T-helper 22 cell (primary cell): Measurements from ENCODE around the gene PLD5.
"Not testable (repeated sequence)": the region's sequence is repeated elsewhere in the genome, so short reads cannot be mapped to it uniquely, and the experiment has no call there.

Experiments used
- DNase-seq: peaks from one replicate; pipeline ENCODE4 v3.0.0-alpha.2; 2020; ENCODE audit warnings: low read depth

Gene PLD5

GRCh38 chr1:242209063-242209462 is 315.4 kb downstream of the PLD5 start:
- no peak for DNase-seq

- DNase-seq, result no peak
Observed at GRCh38 chr1:242208021-242208420, 316.5 kb downstream of the PLD5 start.

- no peak for DNase-seq
Observed at GRCh38 chr1:242206994-242207393, 317.5 kb downstream of the PLD5 start.

- DNase-seq, result no peak
Observed at GRCh38 chr1:242205622-242206489, 318.6 kb downstream of the PLD5 start.

GRCh38 chr1:242203262-242203661 is 321.2 kb downstream of the PLD5 start:
- DNase-seq, result no peak

- DNase-seq, result no peak
Observed at GRCh38 chr1:242201090-242201489, 323.4 kb downstream of the PLD5 start.

GRCh38 chr1:242199776-242200458 is 324.6 kb downstream of the PLD5 start:
- DNase-seq, result no peak

GRCh38 chr1:242197907-242198820 is 326.3 kb downstream of the PLD5 start:
- no peak for DNase-seq

GRCh38 chr1:242196914-242197313 is 327.6 kb downstream of the PLD5 start:
- no peak for DNase-seq

- DNase-seq, result no peak
Observed at GRCh38 chr1:242196101-242196500, 328.4 kb downstream of the PLD5 start.

- DNase-seq, result no peak
Observed at GRCh38 chr1:242189591-242189990, 334.9 kb downstream of the PLD5 start.

- no peak for DNase-seq
Observed at GRCh38 chr1:242187816-242188215, 336.7 kb downstream of the PLD5 start.

- no peak for DNase-seq
Observed at GRCh38 chr1:242187171-242187570, 337.3 kb downstream of the PLD5 start.

- no peak for DNase-seq
Observed at GRCh38 chr1:242185731-242186130, 338.8 kb downstream of the PLD5 start.

- no peak for DNase-seq
Observed at GRCh38 chr1:242184955-242185354, 339.5 kb downstream of the PLD5 start.

GRCh38 chr1:242179767-242180166 is 344.7 kb downstream of the PLD5 start:
- DNase-seq, result not testable (repeated sequence)

GRCh38 chr1:242178924-242179708 is 345.4 kb downstream of the PLD5 start:
- DNase-seq, result no peak

GRCh38 chr1:242178436-242178835 is 346.1 kb downstream of the PLD5 start:
- no peak for DNase-seq

GRCh38 chr1:242162140-242162539 is 362.4 kb downstream of the PLD5 start:
- DNase-seq, result no peak

GRCh38 chr1:242147096-242147976 is 377.2 kb downstream of the PLD5 start:
- no peak for DNase-seq

- no peak for DNase-seq
Observed at GRCh38 chr1:242146652-242147051, 377.8 kb downstream of the PLD5 start.
